Mesendoderm (in vitro differentiated cells): ENCODE measurements around the gene EML4.
A peak's percentile ranks its signal among the peaks of the same experiment; 100 is the strongest.
"Not testable (repeated sequence)": the region's sequence is repeated elsewhere in the genome, so short reads cannot be mapped to it uniquely, and the experiment has no call there.

Experiments
- DNase-seq: peaks from one replicate; pipeline ENCODE4 v3.0.0; 2013
- H2AK5ac ChIP-seq: 2 replicates; pipeline ENCODE4 v1.6.1; 2013; ENCODE audit warnings: low read length, inconsistent platforms
- H2BK120ac ChIP-seq: 2 replicates; pipeline ENCODE4 v1.6.1; 2013; ENCODE audit warnings: low read depth, mild to moderate bottlenecking, low read length, moderate library complexity, mixed read lengths
- H2BK15ac ChIP-seq: replicated peaks from 2 replicates; pipeline ENCODE4 v1.6.1; 2013; ENCODE audit warnings: low read depth, mild to moderate bottlenecking, moderate library complexity
- H2BK5ac ChIP-seq: 2 replicates; pipeline ENCODE4 v1.6.1; 2013; ENCODE audit warnings: low read length, inconsistent platforms
- H3K18ac ChIP-seq: 2 replicates; pipeline ENCODE4 v1.6.1; 2013; ENCODE audit warnings: mild to moderate bottlenecking, low read length, mixed read lengths
- H3K23ac ChIP-seq: one replicate; pipeline ENCODE4 v1.6.1; 2013; ENCODE audit warnings: low read length
- H3K27ac ChIP-seq: 2 replicates; pipeline ENCODE4 v1.5.1; 2013; ENCODE audit warnings: low read depth, mild to moderate bottlenecking, inconsistent platforms, low read length, moderate library complexity
- H3K27me3 ChIP-seq: 2 replicates; pipeline ENCODE4 v1.6.1; 2013; ENCODE audit warnings: low read length, control low read depth, mild to moderate bottlenecking, inconsistent platforms; ENCODE audit not compliant: insufficient read depth, poor library complexity
- H3K36me3 ChIP-seq: 2 replicates; pipeline ENCODE4 v1.6.1; 2013; ENCODE audit warnings: low read length, inconsistent platforms; ENCODE audit not compliant: control insufficient read depth, insufficient read depth
- H3K4ac ChIP-seq: one replicate; pipeline ENCODE4 v1.6.1; 2013; ENCODE audit warnings: low read depth, mild to moderate bottlenecking, low read length, moderate library complexity
- H3K4me1 ChIP-seq: 2 replicates; pipeline ENCODE4 v1.6.1; 2013; ENCODE audit warnings: low read depth, low read length, inconsistent platforms; ENCODE audit not compliant: control insufficient read depth
- H3K4me2 ChIP-seq: 2 replicates; pipeline ENCODE4 v1.6.1; 2013; ENCODE audit warnings: low read length
- H3K4me3 ChIP-seq: 2 replicates; pipeline ENCODE4 v1.5.1; 2013; ENCODE audit warnings: mild to moderate bottlenecking, low read length
- H3K56ac ChIP-seq: one replicate; pipeline ENCODE4 v1.6.1; 2013; ENCODE audit warnings: low read length
- H3K79me1 ChIP-seq: 2 replicates; pipeline ENCODE4 v1.6.1; 2013; ENCODE audit warnings: low read length, inconsistent platforms
- H3K79me2 ChIP-seq: 2 replicates; pipeline ENCODE4 v1.6.1; 2013; ENCODE audit warnings: mild to moderate bottlenecking, low read length; ENCODE audit not compliant: control insufficient read depth, insufficient read depth
- H3K9ac ChIP-seq: 2 replicates; pipeline ENCODE4 v1.6.1; 2013; ENCODE audit warnings: low read length, inconsistent platforms
- H4K5ac ChIP-seq: one replicate; pipeline ENCODE4 v1.6.1; 2013; ENCODE audit warnings: low read length
- H4K8ac ChIP-seq: one replicate; pipeline ENCODE4 v1.6.1; 2013; ENCODE audit warnings: low read depth, mild to moderate bottlenecking, control low read depth, low read length, moderate library complexity
- WGBS: extraction: QIAGEN DNeasy Blood & Tissue Kit; methylation state at CpG from one replicate; pipeline ENCODE4 v1.1.7; 2013; ENCODE audit warnings: low lambda C conversion rate, missing lambda C conversion rate; ENCODE audit not compliant: insufficient coverage; ENCODE audit errors: extremely low coverage; 5-methylcytosine and 5-hydroxymethylcytosine counted together

Gene EML4

DNA sequence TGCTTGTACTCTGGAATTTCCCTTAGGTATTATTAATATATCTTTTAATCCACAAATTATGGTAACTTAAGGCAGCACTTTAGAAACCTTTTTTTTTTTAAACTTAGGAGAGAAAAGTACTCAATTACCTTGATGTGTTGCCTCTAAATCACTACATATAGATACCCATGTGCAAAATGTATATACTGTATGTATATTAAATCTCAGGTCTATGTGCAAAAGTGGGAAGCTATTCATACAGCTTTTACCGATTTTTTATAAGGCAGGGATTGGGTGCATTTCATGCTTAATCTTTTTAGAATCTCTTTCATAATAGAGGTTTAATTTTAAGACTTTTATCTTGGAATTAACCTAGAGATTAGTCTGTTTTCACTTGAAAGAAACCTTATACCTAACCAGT lies 3.4 kb downstream of the EML4 start:
- peaks cover 49% of the 10 kb centered on the region for H3K79me2 ChIP-seq
- no peak overlapping the region for H3K56ac ChIP-seq
- no peaks in the 10 kb centered on the region for H3K36me3 ChIP-seq
- no peak overlapping the region for H3K18ac ChIP-seq
- no peak overlapping the region for H3K4ac ChIP-seq
- no peak overlapping the region for H2AK5ac ChIP-seq
- H3K4me1 ChIP-seq: no peaks in the 10 kb centered on the region
- H3K27me3 ChIP-seq: no peaks in the 10 kb centered on the region
- peaks cover 4% of the 10 kb centered on the region for H3K79me1 ChIP-seq
- no peak overlapping the region for H3K23ac ChIP-seq
- H3K4me3 ChIP-seq: no peak overlapping the region
- no CpG with 5 or more reads among the region's 1 CpG for WGBS
- H4K5ac ChIP-seq: no peak overlapping the region
- no peak for DNase-seq
- no peak overlapping the region for H2BK120ac ChIP-seq
- H2BK15ac ChIP-seq: no peak overlapping the region
- H3K4me2 ChIP-seq: no peak overlapping the region
- no peak overlapping the region for H3K27ac ChIP-seq
- H4K8ac ChIP-seq: no peak overlapping the region
- no peak overlapping the region for H2BK5ac ChIP-seq
- no peak overlapping the region for H3K9ac ChIP-seq

DNA sequence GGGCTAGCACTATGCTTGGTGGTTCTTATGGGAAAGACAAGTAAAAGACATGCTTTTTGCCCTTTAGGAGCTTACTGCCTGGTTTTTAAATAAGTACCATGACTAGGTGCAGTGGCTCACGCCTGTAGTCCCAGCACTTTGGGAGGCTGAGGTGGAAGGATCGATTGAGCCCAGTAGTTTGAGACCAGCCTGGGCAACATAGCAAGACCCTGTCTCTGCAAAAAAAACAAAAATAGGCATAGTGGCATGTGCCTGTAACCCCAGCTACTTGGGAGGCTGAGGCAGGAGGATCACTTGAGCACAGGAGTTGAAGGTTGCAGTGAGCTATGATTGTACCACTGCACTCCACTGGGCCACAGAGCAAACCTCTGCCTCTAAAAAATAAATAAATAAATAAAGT lies 4.3 kb downstream of the EML4 start:
- H3K4ac ChIP-seq, H2AK5ac ChIP-seq, DNase-seq, H3K56ac ChIP-seq, H3K4me3 ChIP-seq, H2BK15ac ChIP-seq, H2BK5ac ChIP-seq, H3K18ac ChIP-seq, H4K8ac ChIP-seq, H3K79me1 ChIP-seq, H3K4me2 ChIP-seq, H4K5ac ChIP-seq, H3K36me3 ChIP-seq, H3K9ac ChIP-seq, H3K27me3 ChIP-seq, H3K4me1 ChIP-seq, H3K27ac ChIP-seq, H2BK120ac ChIP-seq: not testable (repeated sequence)
- Histone ChIP-seq H3K23ac (peak overlapping the region; percentile 92), H3K79me2 (peaks cover 55% of the 10 kb centered on the region)
- no CpG with 5 or more reads among the region's 2 CpGs for WGBS

DNA sequence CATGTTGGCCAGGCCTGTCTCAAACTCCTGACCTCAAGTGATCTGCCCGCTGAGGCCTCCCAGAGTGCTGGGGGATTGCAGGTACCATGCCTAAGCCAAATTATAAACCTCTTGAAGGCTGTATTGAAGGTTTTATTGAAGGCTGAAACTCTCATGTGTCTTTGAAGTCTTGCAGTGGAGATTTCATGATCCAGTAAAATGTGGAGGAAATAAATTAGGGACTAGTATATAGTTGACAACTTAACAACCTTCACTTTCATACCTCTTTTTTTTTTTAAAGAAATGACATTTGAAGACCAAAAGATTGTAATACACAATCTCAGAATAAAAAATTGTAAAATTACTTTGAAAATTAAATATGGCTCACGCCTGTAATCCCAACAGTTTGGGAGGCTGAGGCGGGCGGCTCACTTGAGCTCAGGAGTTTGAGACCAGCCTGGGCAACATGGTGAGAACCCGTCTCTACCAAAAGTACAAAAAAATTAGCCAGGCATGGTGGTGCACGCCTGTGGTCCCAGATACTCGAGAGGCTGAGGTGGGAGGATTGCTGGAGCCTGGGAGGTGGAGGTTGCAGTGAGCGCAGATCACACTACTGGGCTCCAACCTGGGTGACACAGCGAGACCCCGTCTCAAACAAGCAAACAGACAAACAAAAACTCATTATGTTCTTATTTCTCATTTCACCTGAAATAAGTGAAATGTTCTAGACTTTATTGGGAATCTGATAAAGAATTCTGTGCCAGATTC lies 8.0 kb downstream of the EML4 start:
- Histone ChIP-seq H3K79me1 (peaks cover 6% of the 10 kb centered on the region), H3K27ac (no peak overlapping the region), H3K56ac (no peak overlapping the region), H3K18ac (no peak overlapping the region), H3K4ac (no peak overlapping the region), H2BK120ac (no peak overlapping the region), H3K4me2 (no peak overlapping the region), H3K23ac (no peak overlapping the region), H2AK5ac (no peak overlapping the region), H3K4me3 (no peak overlapping the region), H3K4me1 (no peaks in the 10 kb centered on the region), H4K5ac (no peak overlapping the region), H3K36me3 (no peaks in the 10 kb centered on the region), H3K9ac (no peak overlapping the region), H2BK15ac (no peak overlapping the region), H2BK5ac (no peak overlapping the region), H4K8ac (no peak overlapping the region), H3K27me3 (no peaks in the 10 kb centered on the region), H3K79me2 (peaks cover 53% of the 10 kb centered on the region)
- DNase-seq: no peak
- WGBS: no CpG with 5 or more reads among the region's 10 CpGs

DNA sequence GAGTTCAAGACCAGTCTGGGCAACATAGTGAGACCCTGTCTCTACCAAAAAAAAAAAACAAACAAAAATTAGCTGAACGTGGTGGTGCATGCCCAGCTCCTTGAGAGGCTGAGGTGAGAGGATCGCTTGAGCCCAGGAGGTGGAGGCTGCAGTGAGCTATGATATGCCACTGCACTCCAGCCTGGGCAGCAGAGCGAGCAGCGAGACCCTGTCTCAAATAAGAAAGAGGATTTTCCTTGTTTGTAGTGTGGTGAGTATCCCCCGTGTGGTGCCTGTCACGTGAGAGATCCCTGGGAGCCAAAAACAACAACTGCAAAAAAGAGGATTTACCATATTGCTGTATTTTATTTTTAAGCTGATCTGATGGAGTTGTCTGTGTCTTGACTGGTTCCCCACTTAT lies 9.2 kb downstream of the EML4 start:
- WGBS: no CpG with 5 or more reads among the region's 6 CpGs
- peaks cover 4% of the 10 kb centered on the region for H3K4me1 ChIP-seq
- no peak overlapping the region for H3K9ac ChIP-seq
- no peak overlapping the region for H3K18ac ChIP-seq
- H3K4me3 ChIP-seq: no peak overlapping the region
- H2BK120ac ChIP-seq: no peak overlapping the region
- no peak overlapping the region for H2BK15ac ChIP-seq
- H3K27me3 ChIP-seq: no peaks in the 10 kb centered on the region
- H3K4me2 ChIP-seq: no peak overlapping the region
- H3K79me2 ChIP-seq: peaks cover 57% of the 10 kb centered on the region
- H3K27ac ChIP-seq: no peak overlapping the region
- H3K79me1 ChIP-seq: peaks cover 7% of the 10 kb centered on the region
- no peak overlapping the region for H3K23ac ChIP-seq
- no peaks in the 10 kb centered on the region for H3K36me3 ChIP-seq
- H3K4ac ChIP-seq: no peak overlapping the region
- H4K8ac ChIP-seq: no peak overlapping the region
- no peak for DNase-seq
- peak overlapping the region; percentile 2 for H3K56ac ChIP-seq
- no peak overlapping the region for H2BK5ac ChIP-seq
- no peak overlapping the region for H4K5ac ChIP-seq
- H2AK5ac ChIP-seq: no peak overlapping the region

DNA sequence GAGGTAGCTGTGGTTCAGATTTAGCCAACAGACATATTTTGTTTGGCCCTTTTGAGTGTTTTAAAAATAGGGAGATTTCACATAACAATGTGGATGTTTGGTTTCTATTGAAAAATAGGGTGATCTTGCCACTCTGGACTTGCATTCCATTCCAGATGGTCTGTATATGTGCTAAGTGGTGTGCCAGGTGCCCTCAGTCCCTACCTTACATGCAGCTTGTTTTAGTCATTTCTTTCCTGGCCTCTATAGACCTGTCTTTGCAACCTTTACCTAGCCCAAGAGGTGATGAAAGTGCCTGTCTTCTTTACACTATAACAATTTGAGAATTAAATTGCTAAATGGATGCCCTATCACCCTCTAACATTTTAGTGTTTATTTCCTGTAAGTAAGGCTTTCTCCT lies 11.1 kb downstream of the EML4 start:
- Histone ChIP-seq H3K27me3 (no peaks in the 10 kb centered on the region), H3K27ac (no peak overlapping the region), H3K9ac (no peak overlapping the region), H2BK120ac (no peak overlapping the region), H2AK5ac (no peak overlapping the region), H3K18ac (no peak overlapping the region), H3K4me3 (no peak overlapping the region), H4K8ac (no peak overlapping the region), H4K5ac (no peak overlapping the region), H2BK5ac (no peak overlapping the region), H3K56ac (no peak overlapping the region), H3K4me1 (peaks cover 4% of the 10 kb centered on the region), H3K4ac (peak overlapping the region; percentile 16), H3K36me3 (no peaks in the 10 kb centered on the region), H2BK15ac (no peak overlapping the region), H3K79me1 (peaks cover 6% of the 10 kb centered on the region), H3K4me2 (no peak overlapping the region), H3K79me2 (peaks cover 47% of the 10 kb centered on the region), H3K23ac (no peak overlapping the region)
- DNase-seq: no peak
